BE2C (cell line): Measurements from ENCODE around the gene LRRC2.
A peak's percentile ranks its signal among the peaks of the same experiment; 100 is the strongest.

Experiments used
- DNase-seq: peaks from one replicate; pipeline ENCODE4 v3.0.0-alpha.2; 2020
- H3K27me3 ChIP-seq: fragments of 250-450 bp; sonication (Bioruptor Pico); 2 replicates; pipeline ENCODE4 v1.5.1; 2020; ENCODE audit warnings: mild to moderate bottlenecking
- H3K36me3 ChIP-seq: fragments of 250-450 bp; sonication (Bioruptor Pico); 2 replicates; pipeline ENCODE4 v1.5.1; 2020; ENCODE audit warnings: mild to moderate bottlenecking
- H3K4me1 ChIP-seq: fragments of 250-450 bp; sonication (Bioruptor Pico); 2 replicates; pipeline ENCODE4 v1.5.1; 2020
- H3K4me3 ChIP-seq: 2 replicates; pipeline ENCODE4 v1.5.1; 2011; ENCODE audit warnings: low read depth, low read length
- H3K9me3 ChIP-seq: fragments of 250-450 bp; sonication (Bioruptor Pico); 2 replicates; pipeline ENCODE4 v1.5.1; 2020
- TF ChIP-seq, protein P1 (sequence below): IDR thresholded peaks from 2 replicates; pipeline ENCODE4 v1.5.1; 2012; ENCODE audit warnings: mild to moderate bottlenecking, low read depth, low read length

The LRRC2 gene

GRCh38 chr3:46488735-46489361 lies 77.3 kb downstream of the LRRC2 start:
- no peaks in the 10 kb centered on the region for H3K4me1 ChIP-seq
- DNase-seq: peak; percentile 86

GRCh38 chr3:46485779-46486175 lies 80.3 kb downstream of the LRRC2 start:
- DNase-seq: no peak
- no peaks in the 10 kb centered on the region for H3K9me3 ChIP-seq
- no peaks in the 10 kb centered on the region for H3K36me3 ChIP-seq
- H3K4me1 ChIP-seq: no peaks in the 10 kb centered on the region
- TF ChIP-seq, protein P1, sequence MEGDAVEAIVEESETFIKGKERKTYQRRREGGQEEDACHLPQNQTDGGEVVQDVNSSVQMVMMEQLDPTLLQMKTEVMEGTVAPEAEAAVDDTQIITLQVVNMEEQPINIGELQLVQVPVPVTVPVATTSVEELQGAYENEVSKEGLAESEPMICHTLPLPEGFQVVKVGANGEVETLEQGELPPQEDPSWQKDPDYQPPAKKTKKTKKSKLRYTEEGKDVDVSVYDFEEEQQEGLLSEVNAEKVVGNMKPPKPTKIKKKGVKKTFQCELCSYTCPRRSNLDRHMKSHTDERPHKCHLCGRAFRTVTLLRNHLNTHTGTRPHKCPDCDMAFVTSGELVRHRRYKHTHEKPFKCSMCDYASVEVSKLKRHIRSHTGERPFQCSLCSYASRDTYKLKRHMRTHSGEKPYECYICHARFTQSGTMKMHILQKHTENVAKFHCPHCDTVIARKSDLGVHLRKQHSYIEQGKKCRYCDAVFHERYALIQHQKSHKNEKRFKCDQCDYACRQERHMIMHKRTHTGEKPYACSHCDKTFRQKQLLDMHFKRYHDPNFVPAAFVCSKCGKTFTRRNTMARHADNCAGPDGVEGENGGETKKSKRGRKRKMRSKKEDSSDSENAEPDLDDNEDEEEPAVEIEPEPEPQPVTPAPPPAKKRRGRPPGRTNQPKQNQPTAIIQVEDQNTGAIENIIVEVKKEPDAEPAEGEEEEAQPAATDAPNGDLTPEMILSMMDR: no peak
- no peaks in the 10 kb centered on the region for H3K27me3 ChIP-seq
- H3K4me3 ChIP-seq: no peak overlapping the region

More at GRCh38 chr3:46488735-46489361, 77.3 kb downstream of the LRRC2 start:
- Histone ChIP-seq H3K4me3 (no peak overlapping the region), H3K9me3 (no peaks in the 10 kb centered on the region), H3K36me3 (no peaks in the 10 kb centered on the region), H3K27me3 (no peaks in the 10 kb centered on the region)
- TF ChIP-seq, protein P1: peak; percentile 96

- H3K4me1 ChIP-seq: no peaks in the 10 kb centered on the region
- H3K36me3 ChIP-seq: no peaks in the 10 kb centered on the region
- no peaks in the 10 kb centered on the region for H3K27me3 ChIP-seq
- no peaks in the 10 kb centered on the region for H3K9me3 ChIP-seq
- H3K4me3 ChIP-seq: no peak overlapping the region
- no peak for DNase-seq
- TF ChIP-seq, protein P1: no peak
Measured at GRCh38 chr3:46484911-46485778, 81.0 kb downstream of the LRRC2 start.

DNA sequence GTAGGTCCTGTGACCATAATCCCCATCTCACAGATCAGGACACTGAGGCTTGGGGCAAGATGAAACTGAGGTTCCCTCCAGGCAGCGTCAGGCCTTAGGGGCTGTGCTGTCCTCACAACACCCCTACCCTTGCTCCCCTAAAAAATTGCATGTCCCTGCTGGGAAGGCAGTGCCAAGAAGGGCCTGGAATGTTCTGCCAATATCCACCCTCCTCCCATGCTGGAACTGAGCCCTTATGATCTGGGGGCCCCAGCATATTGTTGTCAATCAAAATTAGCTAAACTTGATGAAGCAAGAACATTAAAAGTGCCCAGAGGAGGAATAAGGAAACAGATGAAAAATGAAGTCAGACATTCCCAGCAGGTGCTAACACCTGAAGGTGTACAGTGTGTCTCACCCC lies 81.7 kb downstream of the LRRC2 start:
- Histone ChIP-seq H3K36me3 (no peaks in the 10 kb centered on the region), H3K27me3 (no peaks in the 10 kb centered on the region), H3K9me3 (no peaks in the 10 kb centered on the region), H3K4me1 (no peaks in the 10 kb centered on the region), H3K4me3 (no peak overlapping the region)
- TF ChIP-seq, protein P1: no peak
- DNase-seq: no peak

DNA sequence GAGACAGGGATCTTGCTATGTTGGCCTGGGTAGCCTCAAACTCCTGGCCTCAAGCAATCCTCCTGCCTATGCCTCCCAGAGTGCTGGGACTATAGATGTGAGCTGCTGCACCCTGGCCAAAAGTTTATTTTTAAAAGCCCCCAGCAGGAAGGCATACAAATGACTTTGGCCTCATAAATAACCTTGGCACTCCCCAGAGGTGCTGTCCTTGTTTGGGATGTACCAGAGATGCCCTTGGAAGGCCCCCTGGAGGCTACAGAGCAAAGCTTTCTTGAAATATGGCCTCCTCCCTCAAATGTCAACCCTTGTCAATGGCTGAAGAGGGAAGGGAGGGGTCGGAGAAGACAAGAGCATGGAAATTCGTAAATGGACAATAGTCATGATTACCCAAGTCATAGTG lies 82.3 kb downstream of the LRRC2 start:
- Histone ChIP-seq H3K4me3 (no peak overlapping the region), H3K9me3 (no peaks in the 10 kb centered on the region), H3K36me3 (no peaks in the 10 kb centered on the region), H3K27me3 (no peaks in the 10 kb centered on the region), H3K4me1 (no peaks in the 10 kb centered on the region)
- TF ChIP-seq, protein P1: no peak
- DNase-seq: no peak

DNA sequence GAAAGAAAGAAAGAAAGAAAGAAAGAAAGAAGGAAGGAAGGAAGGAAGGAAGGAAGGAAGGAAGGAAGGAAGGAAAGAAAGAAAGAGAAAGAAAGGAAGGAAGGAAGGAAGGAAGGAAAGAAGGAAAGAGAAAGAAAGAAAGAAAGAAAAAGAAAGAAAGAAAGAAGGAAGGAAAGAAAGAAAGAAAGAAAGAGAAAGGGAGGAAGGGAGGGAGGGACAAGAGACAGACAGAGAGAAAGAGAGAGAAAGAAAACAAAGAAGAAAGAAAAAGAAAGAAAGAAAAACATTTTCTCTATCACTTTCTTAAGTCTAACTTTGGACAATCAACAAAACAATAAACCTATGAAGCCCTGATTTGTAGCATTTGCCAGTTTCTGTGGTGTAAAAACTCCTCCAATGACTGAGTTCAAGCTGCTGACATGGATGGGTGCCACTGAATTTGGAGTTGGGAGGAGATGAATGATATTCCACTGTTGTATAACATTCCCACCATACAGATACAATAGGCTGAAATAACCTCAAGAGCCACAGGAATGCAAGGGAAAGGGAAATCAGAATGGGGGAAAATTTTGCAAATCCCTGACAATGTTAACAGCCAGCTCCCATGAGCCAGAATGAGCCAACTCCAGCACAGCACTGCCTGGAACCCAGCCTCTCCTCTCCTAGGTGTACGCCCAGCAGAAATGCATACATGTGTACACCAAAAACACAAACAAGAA lies 83.3 kb downstream of the LRRC2 start:
- no peak for DNase-seq
- Histone ChIP-seq H3K27me3 (no peaks in the 10 kb centered on the region), H3K4me3 (no peak overlapping the region), H3K4me1 (no peaks in the 10 kb centered on the region), H3K36me3 (no peaks in the 10 kb centered on the region), H3K9me3 (no peaks in the 10 kb centered on the region)
- TF ChIP-seq, protein P1: no peak
